HEK293T (cell line): ENCODE measurements around the gene SLC38A10.

ENCODE experiments used
- CTCF ChIA-PET: fragments of 350-600 bp; formaldehyde crosslinking; extraction: SDS; loops from one replicate; lab custom pipeline; 2021; ENCODE audit warnings: antibody characterized with exemption, inconsistent platforms; lab: Yijun Ruan, JAX
- POLR2A ChIA-PET: fragments of 350-600 bp; formaldehyde crosslinking; extraction: SDS; loops from one replicate; lab custom pipeline; 2020; ENCODE audit warnings: antibody characterized with exemption, inconsistent platforms; lab: Yijun Ruan, JAX
- DNase-seq: peaks from one replicate; pipeline ENCODE4 v3.0.0; 2012; ENCODE audit warnings: mixed read lengths; ENCODE audit errors: extremely low spot score
- ARNT ChIP-seq: fragments of 450-650 bp; IDR thresholded peaks from 2 replicates; pipeline ENCODE4 v1.6.1; 2017; ENCODE audit warnings: mild to moderate bottlenecking
- BHLHE40 ChIP-seq: fragments of 450-650 bp; IDR thresholded peaks from 2 replicates; pipeline ENCODE4 v1.6.1; 2016; ENCODE audit warnings: mild to moderate bottlenecking, moderate library complexity, borderline replicate concordance
- CTBP1 ChIP-seq: fragments of 450-650 bp; IDR thresholded peaks from 2 replicates; pipeline ENCODE4 v1.6.1; 2016; ENCODE audit warnings: borderline replicate concordance
- ELF4 ChIP-seq: fragments of 450-650 bp; IDR thresholded peaks from 2 replicates; pipeline ENCODE4 v1.6.1; 2017; ENCODE audit warnings: antibody characterized with exemption
- FOXA1 ChIP-seq: fragments of 450-650 bp; IDR thresholded peaks from 2 replicates; pipeline ENCODE4 v1.6.1; 2016; ENCODE audit warnings: mild to moderate bottlenecking
- FOXK2 ChIP-seq: fragments of 450-650 bp; IDR thresholded peaks from 2 replicates; pipeline ENCODE4 v1.6.1; 2016; ENCODE audit warnings: mild to moderate bottlenecking
- FOXM1 ChIP-seq: fragments of 450-650 bp; IDR thresholded peaks from 2 replicates; pipeline ENCODE4 v1.6.1; 2017; ENCODE audit warnings: mild to moderate bottlenecking, borderline replicate concordance
- HDGF ChIP-seq: fragments of 450-650 bp; IDR thresholded peaks from 2 replicates; pipeline ENCODE4 v1.6.1; 2017; ENCODE audit warnings: antibody characterized with exemption, borderline replicate concordance
- L3MBTL2 ChIP-seq: fragments of 450-650 bp; conservative IDR thresholded peaks from 2 replicates; pipeline ENCODE4 v1.6.1; 2016; ENCODE audit warnings: mild to moderate bottlenecking
- LEF1 ChIP-seq: fragments of 450-650 bp; IDR thresholded peaks from 2 replicates; pipeline ENCODE4 v1.6.1; 2017; ENCODE audit warnings: mild to moderate bottlenecking, borderline replicate concordance
- NFRKB ChIP-seq: fragments of 450-650 bp; IDR thresholded peaks from 2 replicates; pipeline ENCODE4 v1.6.1; 2016; ENCODE audit warnings: mild to moderate bottlenecking, moderate library complexity
- SP1 ChIP-seq: fragments of 450-650 bp; IDR thresholded peaks from 2 replicates; pipeline ENCODE4 v1.6.1; 2017
- SUZ12 ChIP-seq: fragments of 450-650 bp; IDR thresholded peaks from 2 replicates; pipeline ENCODE4 v1.6.1; 2016; ENCODE audit warnings: mild to moderate bottlenecking
- TARDBP ChIP-seq: fragments of 450-650 bp; IDR thresholded peaks from 2 replicates; pipeline ENCODE4 v1.6.1; 2016
- ZNF384 ChIP-seq: fragments of 450-650 bp; IDR thresholded peaks from 2 replicates; pipeline ENCODE4 v1.6.1; 2016
- TF ChIP-seq, protein P1 (sequence below): fragments of 450-650 bp; IDR thresholded peaks from 2 replicates; pipeline ENCODE4 v1.6.1; 2016

Gene SLC38A10

GRCh38 chr17:81254955-81255717 is 40.0 kb downstream of the SLC38A10 start:
- DNase-seq = peak; percentile 66
- ChIA-PET POLR2A (interaction anchor here (0.7 to 0.9 kb wide), 3 partner anchors 32 to 289 kb away, joined by 3 to 4 read pairs (median 3); partner anchors contain the start of gene CEP131), CTCF (interaction anchor here (0.7 to 1.9 kb wide), 3 partner anchors 34 to 297 kb away, joined by 3 to 18 read pairs (median 3); partner anchors contain the start of gene FAAP100)
- TF ChIP-seq L3MBTL2 (no peak), SP1 (no peak), ELF4 (no peak), HDGF (peak; percentile 82; the same call in 1 of the 2 replicates), FOXM1 (no peak)

- DNase-seq = peak; percentile 74
- POLR2A ChIA-PET = interaction anchor here (1.0 to 1.6 kb wide), 4 partner anchors 141 to 236 kb away, joined by 3 to 4 read pairs (median 4); partner anchors contain the start of gene BAHCC1
- CTCF ChIA-PET = interaction anchor here (0.7 to 1.9 kb wide), 5 partner anchors 37 to 669 kb away, joined by 3 to 18 read pairs (median 5); partner anchors contain the start of gene FAAP100
- TF ChIP-seq CTBP1 (peak; percentile 77), FOXM1 (no peak)
Observed at GRCh38 chr17:81253358-81254131, 41.6 kb downstream of the SLC38A10 start.

GRCh38 chr17:81252987-81253329 is 42.1 kb downstream of the SLC38A10 start:
- CTCF ChIA-PET = interaction anchor here (0.7 to 1.3 kb wide), 4 partner anchors 37 to 670 kb away, joined by 3 to 11 read pairs (median 5); partner anchors contain the start of gene FAAP100
- DNase-seq = no peak
- POLR2A ChIA-PET = interaction anchor here (1.0 to 1.6 kb wide), 4 partner anchors 142 to 236 kb away, joined by 3 to 4 read pairs (median 4); partner anchors contain the start of gene BAHCC1
- TF ChIP-seq BHLHE40 (no peak), L3MBTL2 (no peak), CTBP1 (no peak), SUZ12 (no peak), ZNF384 (no peak), HDGF (no peak), NFRKB (no peak), TARDBP (no peak), LEF1 (no peak), FOXK2 (no peak), ELF4 (no peak), SP1 (no peak), ARNT (no peak), FOXM1 (no peak), FOXA1 (no peak)
- TF ChIP-seq, protein P1, sequence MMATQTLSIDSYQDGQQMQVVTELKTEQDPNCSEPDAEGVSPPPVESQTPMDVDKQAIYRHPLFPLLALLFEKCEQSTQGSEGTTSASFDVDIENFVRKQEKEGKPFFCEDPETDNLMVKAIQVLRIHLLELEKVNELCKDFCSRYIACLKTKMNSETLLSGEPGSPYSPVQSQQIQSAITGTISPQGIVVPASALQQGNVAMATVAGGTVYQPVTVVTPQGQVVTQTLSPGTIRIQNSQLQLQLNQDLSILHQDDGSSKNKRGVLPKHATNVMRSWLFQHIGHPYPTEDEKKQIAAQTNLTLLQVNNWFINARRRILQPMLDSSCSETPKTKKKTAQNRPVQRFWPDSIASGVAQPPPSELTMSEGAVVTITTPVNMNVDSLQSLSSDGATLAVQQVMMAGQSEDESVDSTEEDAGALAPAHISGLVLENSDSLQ = no peak

- TF ChIP-seq LEF1 (no peak), TARDBP (no peak), FOXM1 (no peak), SP1 (no peak), BHLHE40 (no peak), CTBP1 (no peak), FOXK2 (no peak), ELF4 (no peak), ZNF384 (no peak), HDGF (no peak), NFRKB (no peak), ARNT (no peak), SUZ12 (no peak), FOXA1 (no peak), L3MBTL2 (no peak)
- TF ChIP-seq, protein P1 = no peak
- no peak for DNase-seq
- POLR2A ChIA-PET = interaction anchor here (1.0 to 1.6 kb wide), 4 partner anchors 142 to 237 kb away, joined by 3 to 4 read pairs (median 4); partner anchors contain the start of gene BAHCC1
- CTCF ChIA-PET = interaction anchor here (0.6 to 1.3 kb wide), 5 partner anchors 38 to 671 kb away, joined by 3 to 11 read pairs (median 5); partner anchors contain the start of gene FAAP100
Observed at GRCh38 chr17:81252326-81252986, 42.7 kb downstream of the SLC38A10 start.

GRCh38 chr17:81251709-81252301 is 43.3 kb downstream of the SLC38A10 start:
- POLR2A ChIA-PET = interaction anchor here (1.6 kb wide), 1 partner anchor 237 kb away, joined by 3 read pairs; no protein-coding TSS in a partner anchor
- DNase-seq = no peak
- TF ChIP-seq ZNF384 (no peak), FOXM1 (no peak), FOXA1 (no peak), HDGF (no peak), L3MBTL2 (no peak), SP1 (no peak)
- CTCF ChIA-PET = interaction anchor here (1.3 kb wide), 1 partner anchor 38 kb away, joined by 3 read pairs; no protein-coding TSS in a partner anchor
